Measurements from ENCODE around the gene DHRS7B.

DNA sequence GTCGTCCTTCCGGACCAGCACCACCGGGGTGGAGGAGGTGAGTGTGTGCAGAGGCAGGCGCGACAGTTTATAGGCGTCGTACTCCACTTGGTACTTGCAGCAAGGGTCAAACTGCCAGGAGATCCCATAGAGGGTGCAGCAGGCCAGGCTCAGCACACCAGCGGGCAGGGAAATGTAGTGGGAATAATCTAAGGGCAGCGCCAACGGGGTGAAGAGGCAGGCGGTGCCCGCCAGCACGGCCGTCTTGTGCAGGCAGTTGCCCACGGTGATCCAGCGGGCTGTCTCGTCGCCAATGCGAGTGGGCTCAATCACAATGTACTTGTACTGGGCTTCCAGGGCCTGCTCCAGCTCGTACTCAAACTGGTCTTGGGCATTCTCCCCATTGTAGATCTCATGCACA, 71.6 kb downstream of the DHRS7B start:
- TF ChIP-seq POLR2A (IDR thresholded peaks at IDR 0.05) (no peak), POLR2AphosphoS5 (IDR thresholded peaks at IDR 0.05) (no peak)
- TF ChIP-seq, protein P1, sequence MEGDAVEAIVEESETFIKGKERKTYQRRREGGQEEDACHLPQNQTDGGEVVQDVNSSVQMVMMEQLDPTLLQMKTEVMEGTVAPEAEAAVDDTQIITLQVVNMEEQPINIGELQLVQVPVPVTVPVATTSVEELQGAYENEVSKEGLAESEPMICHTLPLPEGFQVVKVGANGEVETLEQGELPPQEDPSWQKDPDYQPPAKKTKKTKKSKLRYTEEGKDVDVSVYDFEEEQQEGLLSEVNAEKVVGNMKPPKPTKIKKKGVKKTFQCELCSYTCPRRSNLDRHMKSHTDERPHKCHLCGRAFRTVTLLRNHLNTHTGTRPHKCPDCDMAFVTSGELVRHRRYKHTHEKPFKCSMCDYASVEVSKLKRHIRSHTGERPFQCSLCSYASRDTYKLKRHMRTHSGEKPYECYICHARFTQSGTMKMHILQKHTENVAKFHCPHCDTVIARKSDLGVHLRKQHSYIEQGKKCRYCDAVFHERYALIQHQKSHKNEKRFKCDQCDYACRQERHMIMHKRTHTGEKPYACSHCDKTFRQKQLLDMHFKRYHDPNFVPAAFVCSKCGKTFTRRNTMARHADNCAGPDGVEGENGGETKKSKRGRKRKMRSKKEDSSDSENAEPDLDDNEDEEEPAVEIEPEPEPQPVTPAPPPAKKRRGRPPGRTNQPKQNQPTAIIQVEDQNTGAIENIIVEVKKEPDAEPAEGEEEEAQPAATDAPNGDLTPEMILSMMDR (IDR thresholded peaks at IDR 0.05): no peak

Measured in transverse colon (tissue), 4 donors.